Activated CD4-positive, alpha-beta memory T cell treated with anti-CD3 and anti-CD28 coated beads, Interleukin-2, amount 10 ng/mL, durations not matched to agents 7 days and 5 days (primary cell): ENCODE data around the gene ACP6. TPM values are rescaled to one million over a fixed set of nuclear protein-coding genes. Genes with fewer than 3 reads are reported as not detected.
A peak's percentile ranks its signal among the peaks of the same experiment; 100 is the strongest.
"Not testable (repeated sequence)": the region's sequence is repeated elsewhere in the genome, so short reads cannot be mapped to it uniquely, and the experiment has no call there.

Experiments used
- CTCF ChIA-PET: fragments of 350-600 bp; sonication (Branson Sonifier 250); formaldehyde crosslinking; loops from one replicate; lab custom pipeline; 2021; ENCODE audit warnings: antibody characterized with exemption, inconsistent platforms; lab: Charles Lee
- POLR2A ChIA-PET: fragments of 350-600 bp; sonication (Branson Sonifier 250); formaldehyde crosslinking; loops from one replicate; lab custom pipeline; 2021; ENCODE audit warnings: antibody characterized with exemption; lab: Charles Lee
- DNase-seq: peaks from one replicate; pipeline ENCODE4 v3.0.0-alpha.2; 2020
- H3K27ac Mint-ChIP-seq: one replicate; pipeline ENCODE4 v1.8.0; 2021; ENCODE audit warnings: mild to moderate bottlenecking, mixed read lengths
- H3K27me3 Mint-ChIP-seq: one replicate; pipeline ENCODE4 v1.8.0; 2021; ENCODE audit warnings: mixed read lengths
- H3K36me3 Mint-ChIP-seq: one replicate; pipeline ENCODE4 v1.8.0; 2021; ENCODE audit warnings: low read depth, mixed read lengths
- H3K4me1 Mint-ChIP-seq: one replicate; pipeline ENCODE4 v1.8.0; 2021; ENCODE audit warnings: mixed read lengths
- H3K4me3 Mint-ChIP-seq: one replicate; pipeline ENCODE4 v1.8.0; 2021; ENCODE audit warnings: mild to moderate bottlenecking, mixed read lengths
- H3K9me3 Mint-ChIP-seq: one replicate; pipeline ENCODE4 v1.8.0; 2021; ENCODE audit warnings: mixed read lengths
- total RNA-seq, 2 experiments: library from RNA; stranded (reverse); gene quantifications; one replicate each; pipeline ENCODE4 v1.2.3, GENCODE V29; 2021

ACP6 gene
- 10 to 100 TPM; 17.8 to 21.0 TPM for total RNA-seq

- H3K36me3 Mint-ChIP-seq, result no peaks in the 10 kb centered on the region
- DNase-seq, result peak; percentile 93
- H3K4me3 Mint-ChIP-seq, result peak within 1 kb of the TSS; percentile 92
- POLR2A ChIA-PET, result interaction anchor here (0.7 to 2.1 kb wide), 10 partner anchors 8 to 586 kb away, joined by 3 to 8 read pairs (median 4); no protein-coding TSS in a partner anchor
- H3K27me3 Mint-ChIP-seq, result peaks cover 21% of the 10 kb centered on the region
- CTCF ChIA-PET, result interaction anchor here (0.6 to 1.5 kb wide), 11 partner anchors 22 to 380 kb away, joined by 3 to 8 read pairs (median 3); no protein-coding TSS in a partner anchor
- peak within 1 kb of the TSS; percentile 73 for H3K27ac Mint-ChIP-seq
- peaks cover 21% of the 10 kb centered on the region for H3K4me1 Mint-ChIP-seq
- no peaks in the 10 kb centered on the region for H3K9me3 Mint-ChIP-seq
Observed at GRCh38 chr1:147670319-147671001, at the start of gene ACP6. TSS of gene ACP6 (minus strand) at chr1:147670524. CDS start at chr1:147670048, 476 bp downstream.

- no peaks in the 10 kb centered on the region for H3K36me3 Mint-ChIP-seq
- H3K4me1 Mint-ChIP-seq, result peaks cover 14% of the 10 kb centered on the region
- H3K27me3 Mint-ChIP-seq, result peaks cover 8% of the 10 kb centered on the region
- no peak overlapping the region for H3K4me3 Mint-ChIP-seq
- ChIA-PET POLR2A (no interaction called here), CTCF (interaction anchor here (1.1 kb wide), 1 partner anchor 173 kb away, joined by 5 read pairs; no protein-coding TSS in a partner anchor)
- no peak for DNase-seq
- H3K27ac Mint-ChIP-seq, result no peak overlapping the region
- peaks cover 6% of the 10 kb centered on the region for H3K9me3 Mint-ChIP-seq
Observed at GRCh38 chr1:147719711-147720225, 49.4 kb upstream of the ACP6 start.

GRCh38 chr1:147719029-147719698 is 48.8 kb upstream of the ACP6 start:
- ChIA-PET CTCF (interaction anchor here (0.8 to 1.1 kb wide), 2 partner anchors 174 to 476 kb away, joined by 3 to 5 read pairs; no protein-coding TSS in a partner anchor), POLR2A (no interaction called here)
- Mint-ChIP-seq H3K27ac (no peak overlapping the region), H3K4me3 (no peak overlapping the region), H3K36me3 (no peaks in the 10 kb centered on the region), H3K9me3 (peaks cover 6% of the 10 kb centered on the region), H3K27me3 (peaks cover 14% of the 10 kb centered on the region), H3K4me1 (peaks cover 14% of the 10 kb centered on the region)
- DNase-seq, result no peak

GRCh38 chr1:147717706-147718097 is 47.4 kb upstream of the ACP6 start:
- POLR2A ChIA-PET, result no interaction called here
- CTCF ChIA-PET, result no interaction called here
- peaks cover 14% of the 10 kb centered on the region for H3K4me1 Mint-ChIP-seq

GRCh38 chr1:147717051-147717705 is 46.9 kb upstream of the ACP6 start:
- CTCF ChIA-PET, result interaction anchor here (0.7 kb wide), 1 partner anchor 46 kb away, joined by 3 read pairs; the partner anchor contains the start of gene ACP6
- Mint-ChIP-seq H3K4me1 (peaks cover 14% of the 10 kb centered on the region), H3K27me3 (peaks cover 16% of the 10 kb centered on the region), H3K27ac (peak overlapping the region; percentile 47), H3K4me3 (no peak overlapping the region), H3K9me3 (peaks cover 6% of the 10 kb centered on the region), H3K36me3 (no peaks in the 10 kb centered on the region)
- no peak for DNase-seq
- POLR2A ChIA-PET, result no interaction called here

More at GRCh38 chr1:147717706-147718097, 47.4 kb upstream of the ACP6 start:
- H3K27ac Mint-ChIP-seq, result no peak overlapping the region
- no peak for DNase-seq
- H3K4me3 Mint-ChIP-seq, result no peak overlapping the region
- no peaks in the 10 kb centered on the region for H3K36me3 Mint-ChIP-seq
- H3K27me3 Mint-ChIP-seq, result peaks cover 14% of the 10 kb centered on the region
- H3K9me3 Mint-ChIP-seq, result peaks cover 6% of the 10 kb centered on the region

DNA sequence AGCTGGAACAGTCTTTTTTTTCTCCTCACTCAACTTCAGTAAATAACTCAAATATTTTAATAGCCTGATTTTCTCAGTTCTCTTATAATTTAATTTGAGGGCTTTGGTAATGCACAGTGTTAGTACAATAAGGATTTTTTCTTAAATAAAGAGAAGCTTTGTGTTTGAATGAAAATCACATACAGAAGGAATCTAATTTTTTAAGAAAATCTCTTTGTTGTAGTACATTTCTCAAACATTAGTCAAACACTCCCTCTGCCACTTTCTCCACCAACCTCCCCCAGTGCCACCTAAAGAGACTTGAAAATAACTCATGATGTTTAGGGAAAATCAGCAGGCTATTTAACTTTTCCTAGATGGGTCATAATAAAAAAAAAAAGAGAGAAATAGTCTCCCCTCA is 42.3 kb upstream of the ACP6 start:
- Mint-ChIP-seq H3K27me3 (peaks cover 39% of the 10 kb centered on the region), H3K9me3 (no peaks in the 10 kb centered on the region), H3K36me3 (no peaks in the 10 kb centered on the region), H3K27ac (no peak overlapping the region), H3K4me3 (no peak overlapping the region), H3K4me1 (peaks cover 8% of the 10 kb centered on the region)
- no peak for DNase-seq
- ChIA-PET CTCF (interaction anchor here (0.7 kb wide), 1 partner anchor 64 kb away, joined by 3 read pairs; no protein-coding TSS in a partner anchor), POLR2A (no interaction called here)

DNA sequence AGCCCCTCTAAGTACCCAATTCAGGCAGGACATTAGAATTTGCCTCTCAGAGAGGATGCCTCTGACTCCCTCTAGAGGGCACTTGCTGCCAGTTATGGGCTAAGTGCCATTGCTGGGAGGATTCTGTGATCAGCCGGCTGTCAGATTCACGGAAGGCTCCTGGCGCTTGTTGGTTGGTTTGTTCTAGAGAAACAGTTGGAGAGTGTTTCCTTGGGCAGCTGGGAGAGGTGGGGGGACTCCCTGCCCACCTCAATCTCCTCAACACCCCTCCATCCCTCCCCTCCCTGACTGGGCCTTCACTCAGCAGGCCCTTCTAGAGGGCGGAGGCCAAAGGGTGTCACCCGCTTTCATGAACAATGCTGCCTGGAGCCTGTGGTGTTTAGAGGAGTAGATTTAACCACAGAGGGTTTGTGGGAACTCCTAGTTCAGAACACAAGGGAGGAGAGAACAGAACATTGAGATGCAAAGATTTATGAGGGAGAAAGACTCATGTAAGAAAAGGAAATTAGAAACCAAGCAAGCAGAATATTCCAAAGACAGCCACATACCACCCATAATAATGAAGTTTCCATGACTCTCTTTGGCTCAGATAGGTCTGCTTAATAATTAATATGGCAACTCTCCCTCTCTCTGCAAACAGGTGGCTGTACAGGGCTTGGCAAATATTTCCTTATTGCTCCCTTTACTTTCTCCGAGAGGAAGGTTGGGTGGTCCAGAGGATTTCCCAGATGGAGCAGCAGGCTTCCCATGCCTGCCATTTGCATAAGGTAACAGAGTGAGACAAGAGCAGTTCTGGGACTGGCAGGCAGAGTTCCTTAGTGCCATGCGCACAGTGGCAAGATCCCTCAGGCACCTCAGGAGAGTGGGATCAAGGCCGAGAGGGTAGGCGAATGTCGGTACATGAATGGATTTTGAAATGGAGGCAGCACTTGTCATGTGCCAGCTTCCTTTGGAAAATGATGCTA is 30.0 kb upstream of the ACP6 start:
- ChIA-PET CTCF (interaction anchor here (1.0 to 1.8 kb wide), 3 partner anchors 11 to 190 kb away, joined by 3 to 5 read pairs (median 4); no protein-coding TSS in a partner anchor), POLR2A (no interaction called here)
- H3K9me3 Mint-ChIP-seq, result no peaks in the 10 kb centered on the region
- H3K27ac Mint-ChIP-seq, result no peak overlapping the region
- peaks cover 9% of the 10 kb centered on the region for H3K4me1 Mint-ChIP-seq
- no peaks in the 10 kb centered on the region for H3K36me3 Mint-ChIP-seq
- DNase-seq, result peak; percentile 64
- H3K4me3 Mint-ChIP-seq, result no peak overlapping the region
- H3K27me3 Mint-ChIP-seq, result peaks cover 6% of the 10 kb centered on the region

DNA sequence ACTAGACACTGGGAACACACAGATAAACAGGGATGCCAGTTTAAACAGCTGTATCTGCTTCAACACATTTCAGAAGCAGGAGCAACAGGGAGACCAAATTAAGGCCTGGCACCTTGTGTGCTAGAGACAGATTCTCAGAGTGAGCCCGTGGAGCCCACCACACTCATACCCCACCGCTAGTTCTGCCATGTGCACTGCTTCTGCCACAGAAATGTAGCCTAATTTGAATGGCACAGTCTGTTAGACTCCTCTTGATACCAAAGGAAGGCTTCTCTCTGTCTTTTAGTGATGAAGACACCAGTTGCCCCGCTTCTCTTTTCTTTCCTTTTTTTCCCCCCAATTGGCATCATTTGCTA is 29.3 kb upstream of the ACP6 start:
- Mint-ChIP-seq H3K9me3 (no peaks in the 10 kb centered on the region), H3K4me3 (no peak overlapping the region), H3K27me3 (peaks cover 8% of the 10 kb centered on the region), H3K27ac (no peak overlapping the region), H3K36me3 (no peaks in the 10 kb centered on the region), H3K4me1 (peaks cover 9% of the 10 kb centered on the region)
- ChIA-PET POLR2A (no interaction called here), CTCF (interaction anchor here (1.0 to 1.8 kb wide), 3 partner anchors 12 to 191 kb away, joined by 3 to 5 read pairs (median 4); no protein-coding TSS in a partner anchor)
- DNase-seq, result no peak

DNA sequence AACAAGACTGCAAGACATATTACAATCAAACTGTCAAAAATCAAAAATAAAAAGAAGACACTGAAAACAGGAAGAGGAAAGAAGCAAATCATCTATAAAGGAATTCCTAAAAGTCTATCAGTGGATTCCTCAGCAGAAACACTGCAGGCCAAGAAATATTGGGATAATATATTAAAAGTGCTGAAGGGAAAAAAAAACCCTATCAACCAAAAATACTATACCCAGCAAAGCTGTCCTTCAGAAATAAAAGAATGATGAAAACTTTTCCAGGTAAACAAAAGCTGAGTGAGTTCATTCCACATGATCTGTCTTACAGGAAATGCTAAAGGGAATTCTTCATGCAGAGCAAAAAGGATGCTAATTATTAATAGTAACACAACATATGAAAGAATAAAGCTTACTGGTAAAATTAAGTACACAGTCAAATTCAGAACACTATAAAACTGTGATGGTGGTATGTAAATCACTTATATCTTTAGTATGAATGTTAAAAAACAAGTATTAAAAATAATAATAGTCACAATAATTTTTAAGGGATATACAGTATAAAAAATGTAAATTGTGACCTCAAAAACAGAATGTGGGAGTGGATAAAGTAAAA is 12.9 kb upstream of the ACP6 start:
- no peak overlapping the region for H3K4me3 Mint-ChIP-seq

GRCh38 chr1:147680608-147681235 is 10.4 kb upstream of the ACP6 start:
- Mint-ChIP-seq H3K27me3 (peaks cover 18% of the 10 kb centered on the region), H3K9me3 (peaks cover 41% of the 10 kb centered on the region)
- H3K4me3 Mint-ChIP-seq, POLR2A ChIA-PET, H3K36me3 Mint-ChIP-seq, H3K4me1 Mint-ChIP-seq, H3K27ac Mint-ChIP-seq, DNase-seq: not testable (repeated sequence)
- CTCF ChIA-PET, result interaction anchor here (1.8 kb wide), 1 partner anchor 19 kb away, joined by 4 read pairs; no protein-coding TSS in a partner anchor

More for the DNA sequence above, 12.9 kb upstream of the ACP6 start:
- CTCF ChIA-PET, result no interaction called here
- Mint-ChIP-seq H3K27ac (no peak overlapping the region), H3K36me3 (peaks cover 9% of the 10 kb centered on the region), H3K27me3 (peaks cover 15% of the 10 kb centered on the region), H3K9me3 (peaks cover 29% of the 10 kb centered on the region), H3K4me1 (no peaks in the 10 kb centered on the region)
- no peak for DNase-seq
- POLR2A ChIA-PET, result no interaction called here

GRCh38 chr1:147677681-147678080 is 7.4 kb upstream of the ACP6 start:
- H3K27ac Mint-ChIP-seq, H3K4me3 Mint-ChIP-seq, POLR2A ChIA-PET, DNase-seq, H3K4me1 Mint-ChIP-seq, CTCF ChIA-PET, H3K36me3 Mint-ChIP-seq: not testable (repeated sequence)
- H3K9me3 Mint-ChIP-seq, result peaks cover 33% of the 10 kb centered on the region
- peaks cover 30% of the 10 kb centered on the region for H3K27me3 Mint-ChIP-seq
